ENCODE data around the gene TXNIP.

DNA sequence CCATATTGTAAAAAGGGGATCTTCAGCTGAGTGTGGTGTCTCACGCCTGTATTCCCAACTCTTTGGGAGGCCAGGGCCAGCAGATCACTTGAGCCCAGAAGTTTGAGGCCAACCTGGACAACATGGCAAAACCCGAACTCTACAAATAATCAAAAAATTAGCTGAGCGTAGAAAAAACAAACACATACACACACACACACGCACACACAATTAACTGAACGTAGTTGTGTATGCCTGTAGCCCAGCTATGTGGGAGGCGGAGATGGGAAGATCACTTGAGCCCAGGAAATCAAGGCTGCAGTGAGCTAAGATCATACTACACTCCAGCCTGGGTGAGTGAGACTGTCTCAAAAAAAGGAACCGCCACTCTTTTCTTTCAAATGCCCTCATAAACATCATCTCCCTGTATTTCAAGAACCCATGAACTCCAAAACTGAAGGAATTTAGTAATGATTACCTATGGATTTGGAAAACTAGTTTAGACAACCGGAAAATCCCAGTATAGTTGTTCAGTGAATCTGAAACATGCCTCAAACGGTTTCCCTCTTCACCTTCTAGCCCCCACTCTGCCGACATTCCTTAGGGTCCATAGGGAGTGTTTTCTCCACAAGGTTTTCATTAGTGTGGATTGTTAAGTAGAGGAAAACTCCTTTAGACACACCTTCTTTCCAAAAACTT lies 4.5 kb downstream of the TXNIP start:
- TF ChIP-seq FOSL2 (IDR thresholded peaks at IDR 0.05; ENCODE audit: borderline replicate concordance, low read depth) (no peak), RCOR1 (IDR thresholded peaks at IDR 0.05; ENCODE audit: low read length) (no peak), POLR2AphosphoS5 (IDR thresholded peaks at IDR 0.05; ENCODE audit: low read depth, low read length) (peak; percentile 57; the same call in 1 of the 2 replicates), RXRA (IDR thresholded peaks at IDR 0.05; ENCODE audit: borderline replicate concordance, low read depth) (no peak), RAD21 (IDR thresholded peaks at IDR 0.05; ENCODE audit: low read length) (no peak)
- TF ChIP-seq, protein P1, sequence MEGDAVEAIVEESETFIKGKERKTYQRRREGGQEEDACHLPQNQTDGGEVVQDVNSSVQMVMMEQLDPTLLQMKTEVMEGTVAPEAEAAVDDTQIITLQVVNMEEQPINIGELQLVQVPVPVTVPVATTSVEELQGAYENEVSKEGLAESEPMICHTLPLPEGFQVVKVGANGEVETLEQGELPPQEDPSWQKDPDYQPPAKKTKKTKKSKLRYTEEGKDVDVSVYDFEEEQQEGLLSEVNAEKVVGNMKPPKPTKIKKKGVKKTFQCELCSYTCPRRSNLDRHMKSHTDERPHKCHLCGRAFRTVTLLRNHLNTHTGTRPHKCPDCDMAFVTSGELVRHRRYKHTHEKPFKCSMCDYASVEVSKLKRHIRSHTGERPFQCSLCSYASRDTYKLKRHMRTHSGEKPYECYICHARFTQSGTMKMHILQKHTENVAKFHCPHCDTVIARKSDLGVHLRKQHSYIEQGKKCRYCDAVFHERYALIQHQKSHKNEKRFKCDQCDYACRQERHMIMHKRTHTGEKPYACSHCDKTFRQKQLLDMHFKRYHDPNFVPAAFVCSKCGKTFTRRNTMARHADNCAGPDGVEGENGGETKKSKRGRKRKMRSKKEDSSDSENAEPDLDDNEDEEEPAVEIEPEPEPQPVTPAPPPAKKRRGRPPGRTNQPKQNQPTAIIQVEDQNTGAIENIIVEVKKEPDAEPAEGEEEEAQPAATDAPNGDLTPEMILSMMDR (IDR thresholded peaks at IDR 0.05): no peak
- TF ChIP-seq, protein P2, sequence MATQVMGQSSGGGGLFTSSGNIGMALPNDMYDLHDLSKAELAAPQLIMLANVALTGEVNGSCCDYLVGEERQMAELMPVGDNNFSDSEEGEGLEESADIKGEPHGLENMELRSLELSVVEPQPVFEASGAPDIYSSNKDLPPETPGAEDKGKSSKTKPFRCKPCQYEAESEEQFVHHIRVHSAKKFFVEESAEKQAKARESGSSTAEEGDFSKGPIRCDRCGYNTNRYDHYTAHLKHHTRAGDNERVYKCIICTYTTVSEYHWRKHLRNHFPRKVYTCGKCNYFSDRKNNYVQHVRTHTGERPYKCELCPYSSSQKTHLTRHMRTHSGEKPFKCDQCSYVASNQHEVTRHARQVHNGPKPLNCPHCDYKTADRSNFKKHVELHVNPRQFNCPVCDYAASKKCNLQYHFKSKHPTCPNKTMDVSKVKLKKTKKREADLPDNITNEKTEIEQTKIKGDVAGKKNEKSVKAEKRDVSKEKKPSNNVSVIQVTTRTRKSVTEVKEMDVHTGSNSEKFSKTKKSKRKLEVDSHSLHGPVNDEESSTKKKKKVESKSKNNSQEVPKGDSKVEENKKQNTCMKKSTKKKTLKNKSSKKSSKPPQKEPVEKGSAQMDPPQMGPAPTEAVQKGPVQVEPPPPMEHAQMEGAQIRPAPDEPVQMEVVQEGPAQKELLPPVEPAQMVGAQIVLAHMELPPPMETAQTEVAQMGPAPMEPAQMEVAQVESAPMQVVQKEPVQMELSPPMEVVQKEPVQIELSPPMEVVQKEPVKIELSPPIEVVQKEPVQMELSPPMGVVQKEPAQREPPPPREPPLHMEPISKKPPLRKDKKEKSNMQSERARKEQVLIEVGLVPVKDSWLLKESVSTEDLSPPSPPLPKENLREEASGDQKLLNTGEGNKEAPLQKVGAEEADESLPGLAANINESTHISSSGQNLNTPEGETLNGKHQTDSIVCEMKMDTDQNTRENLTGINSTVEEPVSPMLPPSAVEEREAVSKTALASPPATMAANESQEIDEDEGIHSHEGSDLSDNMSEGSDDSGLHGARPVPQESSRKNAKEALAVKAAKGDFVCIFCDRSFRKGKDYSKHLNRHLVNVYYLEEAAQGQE (IDR thresholded peaks at IDR 0.05; ENCODE audit: low read depth, low read length): no peak
- TF ChIP-seq, protein P3, sequence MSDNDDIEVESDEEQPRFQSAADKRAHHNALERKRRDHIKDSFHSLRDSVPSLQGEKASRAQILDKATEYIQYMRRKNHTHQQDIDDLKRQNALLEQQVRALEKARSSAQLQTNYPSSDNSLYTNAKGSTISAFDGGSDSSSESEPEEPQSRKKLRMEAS (IDR thresholded peaks at IDR 0.05; ENCODE audit: low read depth): no peak
- TF ChIP-seq, protein P4, sequence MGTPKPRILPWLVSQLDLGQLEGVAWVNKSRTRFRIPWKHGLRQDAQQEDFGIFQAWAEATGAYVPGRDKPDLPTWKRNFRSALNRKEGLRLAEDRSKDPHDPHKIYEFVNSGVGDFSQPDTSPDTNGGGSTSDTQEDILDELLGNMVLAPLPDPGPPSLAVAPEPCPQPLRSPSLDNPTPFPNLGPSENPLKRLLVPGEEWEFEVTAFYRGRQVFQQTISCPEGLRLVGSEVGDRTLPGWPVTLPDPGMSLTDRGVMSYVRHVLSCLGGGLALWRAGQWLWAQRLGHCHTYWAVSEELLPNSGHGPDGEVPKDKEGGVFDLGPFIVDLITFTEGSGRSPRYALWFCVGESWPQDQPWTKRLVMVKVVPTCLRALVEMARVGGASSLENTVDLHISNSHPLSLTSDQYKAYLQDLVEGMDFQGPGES (IDR thresholded peaks at IDR 0.05; ENCODE audit: low read depth, low read length): no peak
